Trophoblast cell (in vitro differentiated cells and primary cell): ENCODE measurements around the gene WASF1.
A peak's percentile ranks its signal among the peaks of the same experiment; 100 is the strongest.

Experiments
- DNase-seq, 2 donors: peaks; one replicate each; pipeline ENCODE4 v3.0.0-alpha.2; 2016
- H2AFZ ChIP-seq: 2 replicates; pipeline ENCODE4 v1.6.1; 2013; ENCODE audit warnings: low read length, moderate library complexity, mild to moderate bottlenecking; ENCODE audit not compliant: insufficient read depth, poor library complexity
- H2AK5ac ChIP-seq: 2 replicates; pipeline ENCODE4 v1.6.1; 2013; ENCODE audit warnings: mild to moderate bottlenecking, low read length
- H2BK120ac ChIP-seq: 2 replicates; pipeline ENCODE4 v1.6.1; 2013; ENCODE audit warnings: low read length, mild to moderate bottlenecking, moderate library complexity; ENCODE audit not compliant: insufficient read depth, poor library complexity
- H2BK12ac ChIP-seq: 2 replicates; pipeline ENCODE4 v1.6.1; 2013; ENCODE audit warnings: mild to moderate bottlenecking, low read length, moderate library complexity
- H2BK5ac ChIP-seq: 2 replicates; pipeline ENCODE4 v1.6.1; 2013; ENCODE audit warnings: low read length, low read depth, moderate library complexity, mild to moderate bottlenecking; ENCODE audit not compliant: poor library complexity
- H3K14ac ChIP-seq: 2 replicates; pipeline ENCODE4 v1.6.1; 2013; ENCODE audit warnings: mild to moderate bottlenecking, low read length
- H3K18ac ChIP-seq: 2 replicates; pipeline ENCODE4 v1.6.1; 2013; ENCODE audit warnings: mild to moderate bottlenecking, low read length
- H3K23ac ChIP-seq: 2 replicates; pipeline ENCODE4 v1.6.1; 2013; ENCODE audit warnings: low read length
- H3K27ac ChIP-seq: 2 replicates; pipeline ENCODE4 v1.5.1; 2013; ENCODE audit warnings: low read depth, mild to moderate bottlenecking, inconsistent platforms, low read length, moderate library complexity
- H3K27me3 ChIP-seq: 2 replicates; pipeline ENCODE4 v1.6.1; 2013; ENCODE audit warnings: inconsistent platforms, mild to moderate bottlenecking, low read length, moderate library complexity; ENCODE audit not compliant: insufficient read depth
- H3K36me3 ChIP-seq, 2 experiments: 1 replicate in 1 of 2; 2 replicates in 1 of 2; pipeline ENCODE4 v1.6.1; 2013; ENCODE audit warnings: low read length in 2 of 2, mild to moderate bottlenecking in 2 of 2, moderate library complexity in 1 of 2; ENCODE audit not compliant: insufficient read depth in 2 of 2, control insufficient read depth in 1 of 2
- H3K4ac ChIP-seq: 2 replicates; pipeline ENCODE4 v1.6.1; 2013; ENCODE audit warnings: low read depth, mild to moderate bottlenecking, low read length, moderate library complexity
- H3K4me1 ChIP-seq, 2 experiments: 1 replicate in 1 of 2; 2 replicates in 1 of 2; pipeline ENCODE4 v1.6.1; 2013; ENCODE audit warnings: low read length in 2 of 2, mild to moderate bottlenecking in 2 of 2, moderate library complexity in 1 of 2; ENCODE audit not compliant: insufficient read depth in 2 of 2, control insufficient read depth in 1 of 2
- H3K4me2 ChIP-seq: 2 replicates; pipeline ENCODE4 v1.6.1; 2013; ENCODE audit warnings: inconsistent platforms, mild to moderate bottlenecking, low read length, moderate library complexity
- H3K4me3 ChIP-seq: 2 replicates; pipeline ENCODE4 v1.5.1; 2013; ENCODE audit warnings: mild to moderate bottlenecking, low read depth, low read length, inconsistent platforms
- H3K79me1 ChIP-seq: one replicate; pipeline ENCODE4 v1.6.1; 2013; ENCODE audit warnings: low read length
- H3K79me2 ChIP-seq: 2 replicates; pipeline ENCODE4 v1.6.1; 2013; ENCODE audit warnings: low read length, mild to moderate bottlenecking; ENCODE audit not compliant: control insufficient read depth, insufficient read depth, poor library complexity
- H3K9ac ChIP-seq: 2 replicates; pipeline ENCODE4 v1.6.1; 2013; ENCODE audit warnings: mild to moderate bottlenecking, low read length
- H3K9me3 ChIP-seq: 2 replicates; pipeline ENCODE4 v1.6.1; 2013; ENCODE audit warnings: low read depth, mild to moderate bottlenecking, control low read depth, inconsistent platforms, low read length; ENCODE audit not compliant: insufficient read depth
- H4K12ac ChIP-seq: 2 replicates; pipeline ENCODE4 v1.6.1; 2013; ENCODE audit warnings: low read depth, mild to moderate bottlenecking, low read length, moderate library complexity
- H4K8ac ChIP-seq: 2 replicates; pipeline ENCODE4 v1.6.1; 2013; ENCODE audit warnings: low read depth, mild to moderate bottlenecking, low read length, moderate library complexity
- H4K91ac ChIP-seq: one replicate; pipeline ENCODE4 v1.6.1; 2013; ENCODE audit warnings: low read depth, mild to moderate bottlenecking, low read length, moderate library complexity
- WGBS: extraction: QIAGEN DNeasy Blood & Tissue Kit; methylation state at CpG from one replicate; pipeline ENCODE4 v1.1.7; 2013; ENCODE audit warnings: missing lambda C conversion rate; ENCODE audit not compliant: insufficient read length, insufficient coverage; ENCODE audit errors: extremely low coverage; 5-methylcytosine and 5-hydroxymethylcytosine counted together

WASF1 gene

GRCh38 chr6:110216140-110216539 lies 36.7 kb upstream of the WASF1 start:
- DNase-seq = no peak
- H3K14ac ChIP-seq = no peak overlapping the region
- H4K91ac ChIP-seq = no peak overlapping the region
- no peak overlapping the region for H4K8ac ChIP-seq
- no peak overlapping the region for H2BK120ac ChIP-seq
- H3K4ac ChIP-seq = no peak overlapping the region
- H3K27me3 ChIP-seq = no peaks in the 10 kb centered on the region
- H3K4me2 ChIP-seq = no peak overlapping the region
- no peak overlapping the region for H2BK5ac ChIP-seq
- H3K9ac ChIP-seq = no peak overlapping the region
- H2AK5ac ChIP-seq = no peak overlapping the region
- no peaks in the 10 kb centered on the region for H3K79me1 ChIP-seq
- H2BK12ac ChIP-seq = no peak overlapping the region
- no peak overlapping the region for H3K18ac ChIP-seq
- H3K36me3 ChIP-seq = peaks cover 4 to 18% of the 10 kb centered on the region in 2 experiments
- H3K4me1 ChIP-seq = no peaks in the 10 kb centered on the region
- no peak overlapping the region for H3K4me3 ChIP-seq
- no peak overlapping the region for H2AFZ ChIP-seq
- no peaks in the 10 kb centered on the region for H3K9me3 ChIP-seq
- H3K23ac ChIP-seq = no peak overlapping the region
- no CpG with 5 or more reads among the region's 5 CpGs for WGBS
- no peak overlapping the region for H3K27ac ChIP-seq
- no peak overlapping the region for H4K12ac ChIP-seq
- H3K79me2 ChIP-seq = no peaks in the 10 kb centered on the region

GRCh38 chr6:110214338-110214737 lies 34.9 kb upstream of the WASF1 start:
- Histone ChIP-seq H3K79me1 (no peaks in the 10 kb centered on the region), H3K14ac (no peak overlapping the region), H3K27me3 (no peaks in the 10 kb centered on the region), H3K18ac (no peak overlapping the region), H4K12ac (no peak overlapping the region), H2BK120ac (no peak overlapping the region), H2BK5ac (no peak overlapping the region), H3K9ac (no peak overlapping the region), H4K91ac (no peak overlapping the region), H3K9me3 (no peaks in the 10 kb centered on the region), H2AK5ac (no peak overlapping the region), H2BK12ac (no peak overlapping the region), H4K8ac (no peak overlapping the region), H3K27ac (no peak overlapping the region), H3K4me3 (no peak overlapping the region), H3K36me3 (peaks cover 5 to 19% of the 10 kb centered on the region in 2 experiments), H3K79me2 (no peaks in the 10 kb centered on the region), H3K23ac (no peak overlapping the region), H3K4me2 (no peak overlapping the region), H3K4ac (no peak overlapping the region), H3K4me1 (no peaks in the 10 kb centered on the region), H2AFZ (no peak overlapping the region)
- DNase-seq = no peak
- no CpG with 5 or more reads among the region's 1 CpG for WGBS

GRCh38 chr6:110211753-110212152 lies 32.3 kb upstream of the WASF1 start:
- no peak overlapping the region for H3K4ac ChIP-seq
- H3K4me3 ChIP-seq = no peak overlapping the region
- H2AFZ ChIP-seq = no peak overlapping the region
- H3K4me2 ChIP-seq = no peak overlapping the region
- WGBS = no CpG with 5 or more reads among the region's 1 CpG
- no peaks in the 10 kb centered on the region for H3K4me1 ChIP-seq
- no peak overlapping the region for H4K12ac ChIP-seq
- no peaks in the 10 kb centered on the region for H3K27me3 ChIP-seq
- no peak overlapping the region for H2BK5ac ChIP-seq
- peaks cover 4 to 15% of the 10 kb centered on the region in 2 experiments for H3K36me3 ChIP-seq
- no peak overlapping the region for H3K23ac ChIP-seq
- no peaks in the 10 kb centered on the region for H3K79me1 ChIP-seq
- no peaks in the 10 kb centered on the region for H3K79me2 ChIP-seq
- no peak overlapping the region for H4K91ac ChIP-seq
- DNase-seq = peak; percentile 0 to 59
- no peak overlapping the region for H2BK12ac ChIP-seq
- H3K18ac ChIP-seq = no peak overlapping the region
- no peak overlapping the region for H4K8ac ChIP-seq
- no peaks in the 10 kb centered on the region for H3K9me3 ChIP-seq
- no peak overlapping the region for H2BK120ac ChIP-seq
- no peak overlapping the region for H3K27ac ChIP-seq
- H3K9ac ChIP-seq = no peak overlapping the region
- no peak overlapping the region for H2AK5ac ChIP-seq
- H3K14ac ChIP-seq = no peak overlapping the region

GRCh38 chr6:110207652-110208051 lies 28.2 kb upstream of the WASF1 start:
- no peak overlapping the region for H3K4me2 ChIP-seq
- H2AK5ac ChIP-seq = no peak overlapping the region
- peaks cover 5 to 7% of the 10 kb centered on the region in 2 experiments for H3K36me3 ChIP-seq
- H2BK120ac ChIP-seq = no peak overlapping the region
- H3K79me1 ChIP-seq = no peaks in the 10 kb centered on the region
- H3K4me1 ChIP-seq = no peaks in the 10 kb centered on the region
- no peaks in the 10 kb centered on the region for H3K9me3 ChIP-seq
- no peak overlapping the region for H3K27ac ChIP-seq
- DNase-seq = no peak
- H3K4ac ChIP-seq = no peak overlapping the region
- H2BK12ac ChIP-seq = no peak overlapping the region
- no peak overlapping the region for H4K91ac ChIP-seq
- H3K23ac ChIP-seq = no peak overlapping the region
- H3K9ac ChIP-seq = no peak overlapping the region
- H2BK5ac ChIP-seq = no peak overlapping the region
- H3K27me3 ChIP-seq = no peaks in the 10 kb centered on the region
- no peak overlapping the region for H3K14ac ChIP-seq
- H3K79me2 ChIP-seq = no peaks in the 10 kb centered on the region
- WGBS = no CpG with 5 or more reads among the region's 3 CpGs
- H3K4me3 ChIP-seq = no peak overlapping the region
- no peak overlapping the region for H2AFZ ChIP-seq
- no peak overlapping the region for H4K12ac ChIP-seq
- H3K18ac ChIP-seq = no peak overlapping the region
- H4K8ac ChIP-seq = no peak overlapping the region
